Measurements from ENCODE around the gene SAMD8. TPM values are rescaled to one million over a fixed set of nuclear protein-coding genes. Genes with fewer than 3 reads are reported as not detected.

The SAMD8 gene
- total and polyA plus RNA-seq, 2 donors (not counting 3 experiments of a cell fraction or from before 2014, with no cell fraction given): 19.6 to 22.8 TPM

DNA sequence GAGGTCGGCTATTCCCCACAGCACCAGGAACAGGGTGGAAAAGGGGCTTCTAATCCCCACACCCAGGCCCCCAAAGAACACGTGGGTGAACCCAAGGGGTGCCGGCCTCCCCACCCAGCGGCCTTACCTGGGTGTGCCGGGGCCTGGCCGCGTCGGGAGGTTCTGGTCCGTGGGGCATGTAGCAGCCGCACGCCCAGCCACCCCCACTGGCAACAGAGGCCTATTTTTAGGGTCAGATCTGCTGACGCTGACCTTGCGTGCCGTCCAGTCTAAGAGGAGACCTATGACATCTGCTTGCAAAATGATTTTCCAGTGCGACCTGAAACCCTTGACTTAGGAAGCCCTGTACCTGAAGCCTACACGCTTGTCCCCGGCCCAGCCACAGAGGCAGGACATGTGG lies 38.0 kb upstream of the SAMD8 start:
- Histone ChIP-seq H3K27me3 (ENCODE audit: control insufficient read depth in 2 of 2, insufficient read depth in 2 of 2, low read length in 2 of 2) (no peaks in the 10 kb centered on the region), H3K4me2 (ENCODE audit: insufficient read depth, low read length) (no peak overlapping the region), H3K79me2 (ENCODE audit: control insufficient read depth, insufficient read depth, low read length) (no peaks in the 10 kb centered on the region), H3K9me3 (replicated peaks; ENCODE audit: control insufficient read depth, insufficient read depth, low read length) (no peaks in the 10 kb centered on the region), H3K36me3 (ENCODE audit: control insufficient read depth in 2 of 2, extremely low read depth in 1 of 2, insufficient read depth in 2 of 2, low read length in 2 of 2) (no peaks in the 10 kb centered on the region), H4K20me1 (replicated peaks; ENCODE audit: control insufficient read depth, extremely low read depth, insufficient read depth, low read length) (no peaks in the 10 kb centered on the region), H3K4me3 (replicated peaks in 1 of 3; ENCODE audit: insufficient read depth in 1 of 3, low read depth in 1 of 3, low read length in 3 of 3) (no peak overlapping the region), H2AFZ (ENCODE audit: low read depth, low read length) (no peak overlapping the region), H3K9me1 (replicated peaks; ENCODE audit: control insufficient read depth, extremely low read depth, insufficient read depth, low read length) (no peaks in the 10 kb centered on the region), H3K9ac (replicated peaks; ENCODE audit: extremely low read depth, insufficient read depth, low read length) (no peak overlapping the region), H3K27ac (ENCODE audit: insufficient read depth, low read depth, low read length) (no peak overlapping the region), H3K4me1 (ENCODE audit: control insufficient read depth, extremely low read depth, insufficient read depth, low read length) (no peaks in the 10 kb centered on the region)
- BruUV-seq (replicated peaks): no TSS peak
- intact Hi-C loops (cut with micrococcal nuclease) (no loop called here), dilution Hi-C loops (cut with MboI; ENCODE audit: extremely low pct_ligation_motif_present, low sequenced_read_pairs) (no loop called here)
- TF ChIP-seq, protein P1, sequence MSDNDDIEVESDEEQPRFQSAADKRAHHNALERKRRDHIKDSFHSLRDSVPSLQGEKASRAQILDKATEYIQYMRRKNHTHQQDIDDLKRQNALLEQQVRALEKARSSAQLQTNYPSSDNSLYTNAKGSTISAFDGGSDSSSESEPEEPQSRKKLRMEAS (IDR thresholded peaks at IDR 0.05; ENCODE audit: insufficient read depth, insufficient read length): no peak
- no peak for TF ChIP-seq POLR2A (IDR thresholded peaks at IDR 0.05; ENCODE audit: low read depth, low read length)
- TF ChIP-seq, protein P2, sequence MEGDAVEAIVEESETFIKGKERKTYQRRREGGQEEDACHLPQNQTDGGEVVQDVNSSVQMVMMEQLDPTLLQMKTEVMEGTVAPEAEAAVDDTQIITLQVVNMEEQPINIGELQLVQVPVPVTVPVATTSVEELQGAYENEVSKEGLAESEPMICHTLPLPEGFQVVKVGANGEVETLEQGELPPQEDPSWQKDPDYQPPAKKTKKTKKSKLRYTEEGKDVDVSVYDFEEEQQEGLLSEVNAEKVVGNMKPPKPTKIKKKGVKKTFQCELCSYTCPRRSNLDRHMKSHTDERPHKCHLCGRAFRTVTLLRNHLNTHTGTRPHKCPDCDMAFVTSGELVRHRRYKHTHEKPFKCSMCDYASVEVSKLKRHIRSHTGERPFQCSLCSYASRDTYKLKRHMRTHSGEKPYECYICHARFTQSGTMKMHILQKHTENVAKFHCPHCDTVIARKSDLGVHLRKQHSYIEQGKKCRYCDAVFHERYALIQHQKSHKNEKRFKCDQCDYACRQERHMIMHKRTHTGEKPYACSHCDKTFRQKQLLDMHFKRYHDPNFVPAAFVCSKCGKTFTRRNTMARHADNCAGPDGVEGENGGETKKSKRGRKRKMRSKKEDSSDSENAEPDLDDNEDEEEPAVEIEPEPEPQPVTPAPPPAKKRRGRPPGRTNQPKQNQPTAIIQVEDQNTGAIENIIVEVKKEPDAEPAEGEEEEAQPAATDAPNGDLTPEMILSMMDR (IDR thresholded peaks at IDR 0.05; ENCODE audit: extremely low read depth in 1 of 2, insufficient read depth in 1 of 2, low read depth in 1 of 2, low read length in 2 of 2): no peak
- no peak for TF ChIP-seq MYC (IDR thresholded peaks at IDR 0.05; ENCODE audit: low read depth, low read length)
- no peak for TF ChIP-seq JUN (IDR thresholded peaks at IDR 0.05; ENCODE audit: borderline replicate concordance, insufficient read depth, insufficient read length, low read depth)
- TF ChIP-seq POLR2AphosphoS5 (IDR thresholded peaks at IDR 0.05; ENCODE audit: insufficient read depth, low read depth, low read length): no peak
- TF ChIP-seq FOS (IDR thresholded peaks at IDR 0.05; ENCODE audit: borderline replicate concordance, insufficient read depth, low read length): no peak
- no peak for TF ChIP-seq GATA2 (IDR thresholded peaks at IDR 0.05; ENCODE audit: insufficient read depth, insufficient read length, low read depth, low read length)
- no peak for TF ChIP-seq EZH2 (IDR thresholded peaks at IDR 0.05; ENCODE audit: borderline replicate concordance, low read depth, low read length, severe bottlenecking)
- DNase-seq (ENCODE audit: low read depth, low spot score): no peak
- POLR2A ChIA-PET: no interaction called here
- CTCF ChIA-PET: interaction anchor here (1.0 kb wide), 1 partner anchor 9 kb away, joined by 3 read pairs; no protein-coding TSS in a partner anchor
- no peak for FAIRE-seq
